ENCODE data around the gene AMFR.

DNA sequence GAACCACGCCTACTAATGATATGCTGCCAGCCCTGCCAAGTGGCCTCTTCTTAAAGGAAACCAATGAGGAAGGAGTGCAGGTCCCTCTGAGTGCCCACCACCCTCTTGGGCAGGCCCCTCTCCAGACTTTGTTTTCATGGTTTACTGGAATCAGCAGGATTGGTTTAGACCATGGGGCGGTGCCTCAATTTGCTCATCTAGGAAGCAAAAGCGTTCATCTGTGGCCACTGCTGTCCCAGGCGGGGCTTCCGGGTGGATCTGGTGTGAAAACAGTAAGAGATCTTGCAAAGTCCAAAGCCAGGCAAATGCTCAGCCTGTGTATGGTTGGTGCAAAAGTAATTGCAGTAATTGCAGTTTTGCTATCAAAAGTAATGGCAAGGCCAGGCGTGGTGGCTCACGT lies 71.3 kb downstream of the AMFR start:
- TF ChIP-seq POLR2A (IDR thresholded peaks at IDR 0.05) = no peak
- TF ChIP-seq, protein P1, sequence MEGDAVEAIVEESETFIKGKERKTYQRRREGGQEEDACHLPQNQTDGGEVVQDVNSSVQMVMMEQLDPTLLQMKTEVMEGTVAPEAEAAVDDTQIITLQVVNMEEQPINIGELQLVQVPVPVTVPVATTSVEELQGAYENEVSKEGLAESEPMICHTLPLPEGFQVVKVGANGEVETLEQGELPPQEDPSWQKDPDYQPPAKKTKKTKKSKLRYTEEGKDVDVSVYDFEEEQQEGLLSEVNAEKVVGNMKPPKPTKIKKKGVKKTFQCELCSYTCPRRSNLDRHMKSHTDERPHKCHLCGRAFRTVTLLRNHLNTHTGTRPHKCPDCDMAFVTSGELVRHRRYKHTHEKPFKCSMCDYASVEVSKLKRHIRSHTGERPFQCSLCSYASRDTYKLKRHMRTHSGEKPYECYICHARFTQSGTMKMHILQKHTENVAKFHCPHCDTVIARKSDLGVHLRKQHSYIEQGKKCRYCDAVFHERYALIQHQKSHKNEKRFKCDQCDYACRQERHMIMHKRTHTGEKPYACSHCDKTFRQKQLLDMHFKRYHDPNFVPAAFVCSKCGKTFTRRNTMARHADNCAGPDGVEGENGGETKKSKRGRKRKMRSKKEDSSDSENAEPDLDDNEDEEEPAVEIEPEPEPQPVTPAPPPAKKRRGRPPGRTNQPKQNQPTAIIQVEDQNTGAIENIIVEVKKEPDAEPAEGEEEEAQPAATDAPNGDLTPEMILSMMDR (IDR thresholded peaks at IDR 0.05) = no peak

Measured in testis (tissue), 2 donors.